Breast epithelium (tissue), 4 donors: ENCODE measurements around the gene NDOR1. TPM values are rescaled to one million over a fixed set of nuclear protein-coding genes. Genes with fewer than 3 reads are reported as not detected.

ENCODE experiments used
- DNase-seq, 2 donors: peaks; one replicate each; pipeline ENCODE4 v3.0.0-alpha.2; 2019; ENCODE audit warnings: low spot score in 2 of 2
- H3K27ac ChIP-seq, 2 donors: fragments of 200-600 bp; sonication (generic) in 1 of 2; one replicate each; pipeline ENCODE4 v1.5.1; 2016 to 2019; ENCODE audit warnings: mild to moderate bottlenecking in 1 of 2
- H3K27me3 ChIP-seq, 2 donors: fragments of 200-600 bp; sonication (generic) in 1 of 2; one replicate each; pipeline versions ENCODE4 v1.5.1 to v1.6.0; 2017 to 2019; ENCODE audit warnings: control low read depth in 1 of 2, mild to moderate bottlenecking in 1 of 2
- H3K36me3 ChIP-seq: fragments of 200-600 bp; one replicate; pipeline ENCODE4 v1.5.1; 2019
- H3K4me1 ChIP-seq, 2 donors: fragments of 200-600 bp; sonication (generic); one replicate each; pipeline ENCODE4 v1.5.1; 2016 to 2019; ENCODE audit warnings: control low read depth in 1 of 2
- H3K4me3 ChIP-seq, 3 donors: fragments of 200-600 bp; sonication (generic); 1 replicate in 2 of 3; 2 replicates in 1 of 3; pipeline ENCODE4 v1.5.1; 2016 to 2019; ENCODE audit warnings: mild to moderate bottlenecking in 3 of 3, moderate library complexity in 2 of 3
- H3K9me3 ChIP-seq, 2 donors: fragments of 200-600 bp; sonication (generic) in 1 of 2; one replicate each; pipeline ENCODE4 v1.5.1; 2016 to 2019; ENCODE audit warnings: control low read depth in 1 of 2
- POLR2A ChIP-seq: fragments of 450-650 bp; IDR thresholded peaks from one replicate; pipeline ENCODE4 v1.6.1; 2016; ENCODE audit warnings: antibody characterized with exemption, mild to moderate bottlenecking, moderate library complexity
- POLR2AphosphoS5 ChIP-seq, 3 donors: sonication (generic); formaldehyde crosslinking; IDR thresholded peaks; one replicate each; pipeline ENCODE4 v1.6.1; 2017; ENCODE audit warnings: antibody characterized with exemption in 3 of 3
- intact Hi-C: fragments of 100-400 bp; cut with DNase I; formaldehyde crosslinking; loops from one replicate; pipeline ENCODE4 v1.15.1; 2023; ENCODE audit warnings: low total_unique reads
- total RNA-seq, 3 donors: library from RNA; depleted of rRNA; stranded (reverse); fragments of >200 nt; gene quantifications; one replicate each; pipeline ENCODE4 v1.1.0, GENCODE V29; 2016
- TF ChIP-seq, protein P1 (sequence below), 3 donors: fragments of 450-650 bp; IDR thresholded peaks; one replicate each; pipeline ENCODE4 v1.5.1; 2016 to 2017; ENCODE audit warnings: antibody characterized with exemption in 3 of 3, mild to moderate bottlenecking in 3 of 3, moderate library complexity in 3 of 3

NDOR1 gene
- total RNA-seq, result 1 to 10 TPM; 4.6 to 9.5 (median 7.2) TPM

DNA sequence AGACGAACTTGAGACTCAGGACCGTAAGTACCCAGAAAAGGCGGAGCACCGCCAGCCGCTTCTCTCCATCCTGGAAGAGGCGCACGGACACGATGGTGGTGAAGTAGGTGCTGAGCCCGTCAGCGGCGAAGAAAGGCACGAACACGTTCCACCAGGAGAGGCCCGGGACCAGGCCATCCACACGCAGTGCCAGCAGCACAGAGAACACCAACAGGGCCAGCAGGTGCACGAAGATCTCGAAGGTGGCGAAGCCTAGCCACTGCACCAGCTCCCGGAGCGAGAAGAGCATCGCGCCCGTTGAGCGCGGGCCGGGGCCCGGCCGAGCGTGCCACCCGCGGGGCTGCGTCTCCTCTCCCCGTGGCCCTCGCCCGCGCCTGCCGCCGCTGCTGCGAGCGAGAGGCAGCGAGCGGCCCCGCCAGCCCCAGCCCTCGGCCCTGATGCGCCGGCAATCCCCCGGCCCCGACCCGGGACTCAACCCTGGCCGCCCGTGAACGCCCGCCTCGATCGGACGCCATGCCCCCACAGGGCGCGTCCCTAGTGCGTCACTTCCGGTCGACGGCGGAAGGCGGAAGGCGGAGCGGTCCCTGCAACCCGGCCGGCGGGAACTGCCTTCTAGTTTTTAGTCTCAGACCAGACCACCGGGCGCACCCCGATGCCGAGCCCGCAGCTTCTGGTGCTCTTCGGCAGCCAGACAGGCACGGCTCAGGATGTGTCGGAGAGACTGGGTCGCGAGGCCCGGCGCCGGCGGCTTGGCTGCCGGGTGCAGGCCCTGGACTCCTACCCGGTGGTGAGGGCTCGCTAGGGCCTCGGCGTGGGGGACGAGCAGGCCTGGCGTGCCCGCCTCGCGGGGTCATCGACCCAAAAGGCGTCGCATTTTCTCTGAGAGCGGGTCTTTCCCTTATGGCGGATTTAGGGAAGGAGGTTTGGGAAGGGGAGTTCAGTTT lies at the start of gene NDOR1, which contains the start of gene TMEM203:
Gene NDOR1, plus strand, starts transcription at position 575 of the 944 bp plus-strand sequence. Its CDS starts 78 bp downstream, at position 653.
Gene TMEM203, minus strand, starts transcription at position 523 of the 944 bp plus-strand sequence. Its CDS starts 234 bp downstream, at position 289.
- no peaks in the 10 kb centered on the region for H3K27me3 ChIP-seq
- DNase-seq, result peak; percentile 79 to 93
- intact Hi-C loops, result loop anchor here (5.0 kb wide), 1 partner anchor 708 kb away; no protein-coding TSS in a partner anchor

DNA sequence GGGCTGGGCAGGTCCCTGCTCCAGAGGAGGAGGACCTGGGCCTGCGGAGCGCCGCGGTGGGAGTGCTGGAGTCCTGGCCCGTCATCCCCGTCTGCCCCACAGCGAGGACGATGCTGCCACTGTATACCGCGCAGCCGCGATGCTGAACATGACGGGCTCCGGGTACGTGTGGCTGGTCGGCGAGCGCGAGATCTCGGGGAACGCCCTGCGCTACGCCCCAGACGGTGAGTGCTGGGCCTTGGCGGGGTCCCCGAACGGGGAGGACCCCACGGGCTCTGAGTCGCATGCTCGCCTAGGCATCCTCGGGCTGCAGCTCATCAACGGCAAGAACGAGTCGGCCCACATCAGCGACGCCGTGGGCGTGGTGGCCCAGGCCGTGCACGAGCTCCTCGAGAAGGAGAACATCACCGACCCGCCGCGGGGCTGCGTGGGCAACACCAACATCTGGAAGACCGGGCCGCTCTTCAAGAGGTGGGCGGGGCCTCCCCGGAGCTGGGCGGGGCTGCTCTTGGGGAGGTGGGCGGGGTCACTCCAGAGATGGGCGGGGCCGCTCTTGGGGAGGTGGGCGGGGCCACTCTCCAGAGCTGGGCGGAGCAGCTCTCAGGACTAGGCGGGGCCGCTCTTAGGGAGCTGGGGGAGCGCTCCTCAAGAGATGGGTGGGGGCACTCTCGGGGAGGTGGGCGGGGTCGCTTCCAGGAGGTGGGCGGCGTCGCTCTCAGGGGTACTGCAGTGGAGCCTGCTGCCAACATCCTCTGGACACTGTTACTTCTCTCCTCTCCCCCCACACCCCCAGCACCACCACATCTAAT lies 48.7 kb upstream of the NDOR1 start:
- no peak for DNase-seq
- TF ChIP-seq, protein P1, sequence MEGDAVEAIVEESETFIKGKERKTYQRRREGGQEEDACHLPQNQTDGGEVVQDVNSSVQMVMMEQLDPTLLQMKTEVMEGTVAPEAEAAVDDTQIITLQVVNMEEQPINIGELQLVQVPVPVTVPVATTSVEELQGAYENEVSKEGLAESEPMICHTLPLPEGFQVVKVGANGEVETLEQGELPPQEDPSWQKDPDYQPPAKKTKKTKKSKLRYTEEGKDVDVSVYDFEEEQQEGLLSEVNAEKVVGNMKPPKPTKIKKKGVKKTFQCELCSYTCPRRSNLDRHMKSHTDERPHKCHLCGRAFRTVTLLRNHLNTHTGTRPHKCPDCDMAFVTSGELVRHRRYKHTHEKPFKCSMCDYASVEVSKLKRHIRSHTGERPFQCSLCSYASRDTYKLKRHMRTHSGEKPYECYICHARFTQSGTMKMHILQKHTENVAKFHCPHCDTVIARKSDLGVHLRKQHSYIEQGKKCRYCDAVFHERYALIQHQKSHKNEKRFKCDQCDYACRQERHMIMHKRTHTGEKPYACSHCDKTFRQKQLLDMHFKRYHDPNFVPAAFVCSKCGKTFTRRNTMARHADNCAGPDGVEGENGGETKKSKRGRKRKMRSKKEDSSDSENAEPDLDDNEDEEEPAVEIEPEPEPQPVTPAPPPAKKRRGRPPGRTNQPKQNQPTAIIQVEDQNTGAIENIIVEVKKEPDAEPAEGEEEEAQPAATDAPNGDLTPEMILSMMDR (IDR thresholded peaks at IDR 0.05), result no peak
- TF ChIP-seq POLR2A (no peak), POLR2AphosphoS5 (IDR thresholded peaks at IDR 0.05) (no peak)
- Histone ChIP-seq H3K27me3 (peaks cover 3 to 72% of the 10 kb centered on the region in 2 donors), H3K27ac (no peak overlapping the region), H3K36me3 (no peaks in the 10 kb centered on the region), H3K4me3 (peak overlapping the region in 2 of 3 donors; percentile 3 to 46), H3K4me1 (no peaks in the 10 kb centered on the region), H3K9me3 (no peaks in the 10 kb centered on the region)
- intact Hi-C loops, result no loop called here

More for the DNA sequence above, at the start of gene NDOR1, which contains the start of gene TMEM203:
- no peaks in the 10 kb centered on the region for H3K36me3 ChIP-seq
- TF ChIP-seq POLR2AphosphoS5 (IDR thresholded peaks at IDR 0.05) (peak; percentile 84 to 95 (median 94)), POLR2A (peak; percentile 65)
- TF ChIP-seq, protein P1 (IDR thresholded peaks at IDR 0.05), result no peak
- H3K9me3 ChIP-seq, result no peaks in the 10 kb centered on the region
- H3K4me1 ChIP-seq, result peaks cover 13 to 29% of the 10 kb centered on the region in 2 donors
- H3K27ac ChIP-seq, result peak within 1 kb of the TSS; percentile 89 to 92
- peak within 1 kb of the TSS; percentile 95 to 98 (median 98) for H3K4me3 ChIP-seq

DNA sequence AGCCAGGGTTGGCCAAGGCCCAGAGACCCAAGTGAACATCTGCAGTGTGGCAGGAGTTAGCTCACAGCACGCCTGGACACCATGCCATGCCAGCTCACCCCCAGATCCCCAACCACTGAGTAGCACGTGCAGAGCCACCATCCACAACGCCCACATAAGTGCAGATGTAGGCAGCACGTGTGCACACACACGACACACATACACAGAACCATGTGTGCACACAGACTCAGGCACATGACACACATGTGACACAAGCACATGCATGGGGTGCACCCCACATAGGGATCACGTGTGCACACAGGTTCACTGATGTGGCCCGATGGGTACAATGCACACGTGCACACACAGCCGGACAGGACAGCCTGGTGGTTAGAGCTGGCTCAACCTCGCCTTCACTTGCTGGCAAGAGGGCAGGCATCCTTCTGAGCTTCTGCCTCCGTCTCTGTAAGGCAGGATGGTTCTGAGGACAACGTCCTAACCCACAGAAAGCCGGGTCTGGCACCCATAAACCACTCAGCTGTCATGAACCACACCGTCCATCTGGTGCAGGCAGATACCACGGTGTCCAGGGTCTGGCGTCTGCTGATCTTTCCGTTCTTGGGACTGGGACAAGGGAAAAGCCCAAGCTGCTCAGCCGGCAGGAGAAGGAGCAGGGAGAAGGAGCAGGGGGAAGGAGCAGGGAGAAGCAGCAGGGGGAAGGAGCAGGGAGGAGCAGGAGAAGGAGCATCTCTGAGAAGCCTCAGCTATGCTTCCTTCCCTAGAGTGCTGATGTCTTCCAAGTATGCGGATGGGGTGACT lies 47.7 kb upstream of the NDOR1 start:
- Histone ChIP-seq H3K4me3 (no peak overlapping the region), H3K27me3 (peaks cover 3 to 83% of the 10 kb centered on the region in 2 donors), H3K27ac (no peak overlapping the region), H3K4me1 (peaks cover 0 to under 1% of the 10 kb centered on the region in 2 donors), H3K36me3 (no peaks in the 10 kb centered on the region), H3K9me3 (no peaks in the 10 kb centered on the region)
- TF ChIP-seq POLR2A, result no peak
- TF ChIP-seq POLR2AphosphoS5 (IDR thresholded peaks at IDR 0.05), result no peak
- TF ChIP-seq, protein P1 (IDR thresholded peaks at IDR 0.05), result no peak
- intact Hi-C loops, result no loop called here
- no peak for DNase-seq

DNA sequence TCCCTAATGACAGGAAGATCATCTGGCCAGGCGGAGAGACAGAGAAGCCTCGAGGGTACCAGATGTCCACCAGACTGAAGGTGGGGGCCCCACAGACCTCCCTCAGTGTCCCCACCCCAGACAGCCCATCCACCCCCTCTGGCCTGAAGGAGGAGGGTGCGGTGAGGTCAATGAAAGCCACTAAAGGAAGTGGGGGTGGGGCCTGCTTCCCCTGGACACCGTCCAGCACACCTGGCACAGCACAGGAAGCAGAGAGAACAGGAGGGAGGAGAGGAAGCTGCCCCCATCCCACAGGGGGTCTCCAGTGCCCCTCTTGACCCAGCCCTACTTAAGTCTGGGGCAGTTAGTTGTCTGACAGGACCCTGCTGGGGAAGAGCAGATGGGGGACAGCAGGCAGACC lies 46.9 kb upstream of the NDOR1 start:
- intact Hi-C loops, result no loop called here
- no peak overlapping the region for H3K4me3 ChIP-seq
- DNase-seq, result no peak
- H3K9me3 ChIP-seq, result no peaks in the 10 kb centered on the region
- no peaks in the 10 kb centered on the region for H3K36me3 ChIP-seq
- peaks cover 0 to 4% of the 10 kb centered on the region in 2 donors for H3K4me1 ChIP-seq
- peaks cover 3 to 91% of the 10 kb centered on the region in 2 donors for H3K27me3 ChIP-seq
- no peak for TF ChIP-seq POLR2A
- TF ChIP-seq, protein P1 (IDR thresholded peaks at IDR 0.05), result no peak
- TF ChIP-seq POLR2AphosphoS5 (IDR thresholded peaks at IDR 0.05), result no peak
- H3K27ac ChIP-seq, result no peak overlapping the region
